Peyer's patch (tissue), 4 donors: ENCODE results near the gene SURF2. TPM values are rescaled to one million over a fixed set of nuclear protein-coding genes. Genes with fewer than 3 reads are reported as not detected.

Experiments
- DNase-seq, 3 donors: peaks; one replicate each; pipeline ENCODE4 v3.0.0-alpha.2; 2017 to 2019
- H3K27ac ChIP-seq, 4 donors: fragments of 200-600 bp; sonication (generic); one replicate each; pipeline ENCODE4 v1.5.1; 2016 to 2019
- H3K27me3 ChIP-seq, 2 donors: fragments of 200-600 bp; sonication (generic); one replicate each; pipeline ENCODE4 v1.5.1; 2019
- H3K36me3 ChIP-seq, 3 donors: fragments of 200-600 bp; sonication (generic); one replicate each; pipeline ENCODE4 v1.5.1; 2016 to 2019
- H3K4me1 ChIP-seq, 4 donors: fragments of 200-600 bp; sonication (generic); one replicate each; pipeline ENCODE4 v1.5.1; 2016 to 2019
- H3K4me3 ChIP-seq, 4 donors: fragments of 200-600 bp; sonication (generic); 1 replicate in 3 of 4; 2 replicates in 1 of 4; pipeline ENCODE4 v1.5.1; 2016 to 2019; ENCODE audit warnings: mild to moderate bottlenecking in 1 of 4
- H3K9me3 ChIP-seq, 4 donors: fragments of 200-600 bp; sonication (generic); one replicate each; pipeline ENCODE4 v1.5.1; 2016 to 2019; ENCODE audit warnings: mild to moderate bottlenecking in 1 of 4
- POLR2A ChIP-seq, 2 donors: fragments of 450-650 bp; IDR thresholded peaks; one replicate each; pipeline ENCODE4 v1.5.1; 2017; ENCODE audit warnings: antibody characterized with exemption in 2 of 2, mild to moderate bottlenecking in 2 of 2, moderate library complexity in 2 of 2
- total RNA-seq, 4 donors: library from RNA; depleted of rRNA; stranded (reverse); fragments of >200 nt; gene quantifications; one replicate each; pipeline ENCODE4 v1.1.0, GENCODE V29; 2016
- TF ChIP-seq, protein P1 (sequence below), 6 experiments: fragments of 450-650 bp in 4 of 6; fragments of 200-600 bp in 2 of 6; sonication (generic) in 1 of 6; IDR thresholded peaks; one replicate each; pipeline ENCODE4 v1.5.1; 2017 to 2019; ENCODE audit warnings: antibody characterized with exemption in 6 of 6, mild to moderate bottlenecking in 3 of 6, moderate library complexity in 1 of 6

Gene SURF2
- total RNA-seq, 4 donors from 2014 or later: 5.4 to 18.9 (median 15.3) TPM

DNA sequence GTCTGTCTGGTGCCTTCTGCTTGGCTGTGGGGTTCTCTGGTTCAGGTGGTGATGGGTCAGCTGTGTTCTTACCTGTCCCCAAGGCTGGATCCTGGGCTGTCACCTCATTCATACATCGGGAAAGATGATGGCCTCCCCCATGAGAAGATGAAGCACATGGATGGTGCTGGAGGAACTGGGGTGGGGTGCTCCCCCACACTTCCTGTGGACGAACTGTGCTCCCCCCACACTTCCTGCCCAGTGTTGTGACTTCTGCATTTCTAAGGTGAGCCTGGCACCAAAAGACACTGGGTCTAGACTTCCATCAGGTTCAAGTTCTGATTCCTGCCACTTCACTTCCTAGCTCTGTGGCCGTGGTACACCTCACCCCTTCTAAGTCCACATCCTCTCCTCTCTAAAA is 16.1 kb upstream of the SURF2 start:
- Histone ChIP-seq H3K4me1 (peaks cover 0 to 21% (median 7%) of the 10 kb centered on the region in 4 donors), H3K36me3 (peaks cover 0 to 52% (median 0%) of the 10 kb centered on the region in 3 donors), H3K27ac (peak overlapping the region in 1 of 4 donors; percentile 69), H3K27me3 (no peaks in the 10 kb centered on the region), H3K4me3 (no peak overlapping the region), H3K9me3 (no peaks in the 10 kb centered on the region)
- no peak for TF ChIP-seq POLR2A (IDR thresholded peaks at IDR 0.05)
- TF ChIP-seq, protein P1, sequence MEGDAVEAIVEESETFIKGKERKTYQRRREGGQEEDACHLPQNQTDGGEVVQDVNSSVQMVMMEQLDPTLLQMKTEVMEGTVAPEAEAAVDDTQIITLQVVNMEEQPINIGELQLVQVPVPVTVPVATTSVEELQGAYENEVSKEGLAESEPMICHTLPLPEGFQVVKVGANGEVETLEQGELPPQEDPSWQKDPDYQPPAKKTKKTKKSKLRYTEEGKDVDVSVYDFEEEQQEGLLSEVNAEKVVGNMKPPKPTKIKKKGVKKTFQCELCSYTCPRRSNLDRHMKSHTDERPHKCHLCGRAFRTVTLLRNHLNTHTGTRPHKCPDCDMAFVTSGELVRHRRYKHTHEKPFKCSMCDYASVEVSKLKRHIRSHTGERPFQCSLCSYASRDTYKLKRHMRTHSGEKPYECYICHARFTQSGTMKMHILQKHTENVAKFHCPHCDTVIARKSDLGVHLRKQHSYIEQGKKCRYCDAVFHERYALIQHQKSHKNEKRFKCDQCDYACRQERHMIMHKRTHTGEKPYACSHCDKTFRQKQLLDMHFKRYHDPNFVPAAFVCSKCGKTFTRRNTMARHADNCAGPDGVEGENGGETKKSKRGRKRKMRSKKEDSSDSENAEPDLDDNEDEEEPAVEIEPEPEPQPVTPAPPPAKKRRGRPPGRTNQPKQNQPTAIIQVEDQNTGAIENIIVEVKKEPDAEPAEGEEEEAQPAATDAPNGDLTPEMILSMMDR (IDR thresholded peaks at IDR 0.05): no peak
- DNase-seq: peak in 1 of 3 donors; percentile 50

DNA sequence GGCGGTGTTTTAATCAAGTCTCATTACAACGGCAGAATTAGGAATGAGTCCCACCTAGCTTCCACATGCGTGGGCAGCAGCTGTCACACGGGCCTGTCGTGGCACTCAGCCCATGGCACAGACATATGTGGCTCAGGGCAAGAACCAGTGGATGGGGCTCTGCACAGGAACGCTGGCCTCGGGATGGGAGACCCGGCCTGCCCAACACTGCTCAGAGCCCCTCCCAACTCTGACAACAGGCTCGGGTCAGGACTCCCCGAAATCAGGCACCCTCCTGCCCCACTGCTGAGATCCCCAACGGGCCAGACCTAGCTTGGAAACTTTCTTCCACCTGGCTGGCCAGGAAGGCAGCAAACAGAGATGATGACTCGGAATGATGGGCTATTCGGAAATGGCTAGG is 15.4 kb upstream of the SURF2 start:
- peak overlapping the region in 1 of 4 donors; percentile 69 for H3K27ac ChIP-seq
- H3K36me3 ChIP-seq: peaks cover 0 to 58% (median 0%) of the 10 kb centered on the region in 3 donors
- no peaks in the 10 kb centered on the region for H3K27me3 ChIP-seq
- H3K4me3 ChIP-seq: no peak overlapping the region
- H3K4me1 ChIP-seq: peaks cover 0 to 21% (median 6%) of the 10 kb centered on the region in 4 donors
- H3K9me3 ChIP-seq: no peaks in the 10 kb centered on the region
- TF ChIP-seq, protein P1 (IDR thresholded peaks at IDR 0.05): no peak
- DNase-seq: no peak

DNA sequence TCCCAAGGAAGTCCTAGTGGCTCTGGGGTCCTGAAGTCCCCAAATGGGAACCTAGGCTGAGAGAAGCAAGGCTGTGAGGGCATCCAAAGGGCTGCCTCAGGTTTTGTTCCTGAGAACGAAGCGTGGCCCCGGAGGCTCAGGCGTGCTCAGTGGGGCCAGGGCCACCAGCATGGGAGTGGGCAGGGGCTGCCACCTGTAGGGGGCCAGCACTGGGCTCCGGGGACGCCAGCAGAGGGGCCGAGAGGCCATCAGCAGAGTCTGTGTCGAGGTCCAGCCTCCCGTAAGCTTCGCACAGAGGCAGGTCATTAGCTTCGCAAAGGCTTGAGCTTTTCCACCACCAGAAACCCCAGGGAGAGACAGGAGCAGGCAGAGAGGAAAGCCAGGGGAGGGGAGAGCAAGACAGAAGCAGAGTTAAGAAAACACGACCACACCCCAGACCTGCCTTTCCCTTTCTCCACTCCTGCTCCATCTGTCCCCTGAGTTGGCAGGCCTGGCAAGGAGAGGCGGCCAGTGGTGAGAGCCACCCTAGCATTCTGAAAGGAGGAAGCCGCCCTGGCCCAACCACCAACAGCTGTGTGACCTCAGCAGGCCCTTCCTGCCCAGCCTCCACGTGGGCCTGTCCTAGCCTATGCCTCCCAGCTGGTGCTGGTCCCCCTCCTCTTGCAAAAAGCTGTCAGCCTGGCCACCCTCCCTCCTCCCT is 14.8 kb upstream of the SURF2 start:
- H3K27ac ChIP-seq: peak overlapping the region in 1 of 4 donors; percentile 69
- no peaks in the 10 kb centered on the region for H3K27me3 ChIP-seq
- peaks cover 0 to 58% (median 0%) of the 10 kb centered on the region in 3 donors for H3K36me3 ChIP-seq
- no peak for TF ChIP-seq POLR2A (IDR thresholded peaks at IDR 0.05)
- TF ChIP-seq, protein P1 (IDR thresholded peaks at IDR 0.05): no peak
- H3K4me3 ChIP-seq: no peak overlapping the region
- DNase-seq: peak in 2 of 3 donors; percentile 57 to 70
- peaks cover 0 to 25% (median 9%) of the 10 kb centered on the region in 4 donors for H3K4me1 ChIP-seq
- H3K9me3 ChIP-seq: no peaks in the 10 kb centered on the region

DNA sequence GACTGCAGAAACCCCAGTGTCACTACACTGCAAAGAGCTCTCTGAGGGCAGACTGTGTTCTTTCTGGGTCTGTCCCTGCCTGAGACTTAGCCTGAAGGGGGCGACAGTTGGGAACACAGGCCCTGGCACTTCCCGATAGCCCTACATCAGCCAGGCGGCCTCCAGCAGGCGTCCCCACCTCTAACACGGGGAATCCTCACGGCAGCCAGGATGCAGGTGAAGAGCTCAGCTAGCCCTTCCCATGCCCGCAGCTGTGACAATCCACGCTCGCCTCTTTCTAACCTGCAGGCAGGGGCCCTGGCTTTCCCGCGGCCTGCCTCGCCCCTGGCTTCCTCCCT is 14.3 kb upstream of the SURF2 start:
- no peaks in the 10 kb centered on the region for H3K27me3 ChIP-seq
- H3K27ac ChIP-seq: peak overlapping the region in 1 of 4 donors; percentile 69
- no peak overlapping the region for H3K4me3 ChIP-seq
- H3K9me3 ChIP-seq: no peaks in the 10 kb centered on the region
- DNase-seq: no peak
- H3K36me3 ChIP-seq: peaks cover 0 to 58% (median 0%) of the 10 kb centered on the region in 3 donors
- peaks cover 0 to 30% (median 11%) of the 10 kb centered on the region in 4 donors for H3K4me1 ChIP-seq
- TF ChIP-seq, protein P1 (IDR thresholded peaks at IDR 0.05): peak in 1 of 6 experiments; percentile 13
- TF ChIP-seq POLR2A (IDR thresholded peaks at IDR 0.05): no peak

DNA sequence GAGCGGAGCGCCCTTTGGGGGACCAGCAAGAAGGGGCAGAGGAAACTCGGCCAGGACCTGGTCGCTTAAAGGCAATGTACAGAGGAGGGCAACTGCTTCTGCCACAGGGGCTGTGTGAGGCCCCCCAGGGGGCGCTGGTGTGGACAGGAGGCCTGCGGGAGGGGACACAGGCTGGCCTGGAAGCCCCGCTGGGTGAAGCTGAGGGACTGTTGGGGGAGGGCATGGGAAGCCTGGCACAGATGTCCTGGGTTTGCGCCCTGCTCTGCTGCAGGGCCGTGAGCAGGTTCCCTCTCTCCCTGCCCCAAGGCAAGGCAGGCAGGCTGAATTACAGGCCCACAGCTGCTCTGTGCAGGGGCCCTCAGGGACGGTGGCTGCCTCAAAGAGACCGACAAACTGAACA is 13.8 kb upstream of the SURF2 start:
- Histone ChIP-seq H3K36me3 (peaks cover 0 to 58% (median 0%) of the 10 kb centered on the region in 3 donors), H3K27ac (peak overlapping the region in 1 of 4 donors; percentile 69), H3K4me3 (no peak overlapping the region), H3K4me1 (peaks cover 0 to 35% (median 13%) of the 10 kb centered on the region in 4 donors), H3K27me3 (no peaks in the 10 kb centered on the region), H3K9me3 (no peaks in the 10 kb centered on the region)
- TF ChIP-seq, protein P1 (IDR thresholded peaks at IDR 0.05): no peak
- TF ChIP-seq POLR2A (IDR thresholded peaks at IDR 0.05): no peak
- no peak for DNase-seq
